ENCODE measurements around the gene EFCAB12.
"Not testable (repeated sequence)": the region's sequence is repeated elsewhere in the genome, so short reads cannot be mapped to it uniquely, and the experiment has no call there.

EFCAB12 gene

GRCh38 chr3:129387487-129387886, 40.9 kb downstream of the EFCAB12 start:
- no peaks in the 10 kb centered on the region for H3K27me3 ChIP-seq (ENCODE audit: control insufficient read depth in 1 of 2, insufficient read depth in 2 of 2, low read length in 2 of 2)
- no peak overlapping the region for H3K4me3 ChIP-seq (ENCODE audit: low read depth in 1 of 2, low read length in 2 of 2)
- H3K9me3 ChIP-seq (ENCODE audit: low read length) = no peaks in the 10 kb centered on the region
- H3K36me3 ChIP-seq (ENCODE audit: insufficient read depth, low read length) = peaks cover 32% of the 10 kb centered on the region
- H3K27ac ChIP-seq (ENCODE audit: low read depth, low read length) = no peak overlapping the region
- H3K4me1 ChIP-seq (ENCODE audit: insufficient read depth, low read length) = no peaks in the 10 kb centered on the region
- no peak overlapping the region for H3K9ac ChIP-seq (ENCODE audit: low read length)

- peaks cover 29% of the 10 kb centered on the region for H3K36me3 ChIP-seq (ENCODE audit: insufficient read depth, low read length)
- H3K4me3 ChIP-seq (ENCODE audit: low read depth in 1 of 2, low read length in 2 of 2) = no peak overlapping the region
- H3K27me3 ChIP-seq (ENCODE audit: control insufficient read depth in 1 of 2, insufficient read depth in 2 of 2, low read length in 2 of 2) = no peaks in the 10 kb centered on the region
- H3K9me3 ChIP-seq (ENCODE audit: low read length) = no peaks in the 10 kb centered on the region
- H3K27ac ChIP-seq (ENCODE audit: low read depth, low read length) = no peak overlapping the region
- H3K4me1 ChIP-seq (ENCODE audit: insufficient read depth, low read length) = no peaks in the 10 kb centered on the region
- no peak overlapping the region for H3K9ac ChIP-seq (ENCODE audit: low read length)
Measured at GRCh38 chr3:129386984-129387383, 41.5 kb downstream of the EFCAB12 start.

- H3K4me3 ChIP-seq (ENCODE audit: low read depth in 1 of 2, low read length in 2 of 2); H3K9ac ChIP-seq (ENCODE audit: low read length); H3K27me3 ChIP-seq (ENCODE audit: control insufficient read depth in 1 of 2, insufficient read depth in 2 of 2, low read length in 2 of 2); H3K27ac ChIP-seq (ENCODE audit: low read depth, low read length); H3K9me3 ChIP-seq (ENCODE audit: low read length); H3K4me1 ChIP-seq (ENCODE audit: insufficient read depth, low read length): not testable (repeated sequence)
- H3K36me3 ChIP-seq (ENCODE audit: insufficient read depth, low read length) = peaks cover 23% of the 10 kb centered on the region
Measured at GRCh38 chr3:129385507-129385906, 42.9 kb downstream of the EFCAB12 start.

GRCh38 chr3:129384594-129385323, 43.7 kb downstream of the EFCAB12 start:
- Histone ChIP-seq H3K27me3 (ENCODE audit: control insufficient read depth in 1 of 2, insufficient read depth in 2 of 2, low read length in 2 of 2) (no peaks in the 10 kb centered on the region), H3K4me1 (ENCODE audit: insufficient read depth, low read length) (no peaks in the 10 kb centered on the region), H3K36me3 (ENCODE audit: insufficient read depth, low read length) (peaks cover 21% of the 10 kb centered on the region), H3K9ac (ENCODE audit: low read length) (no peak overlapping the region), H3K27ac (ENCODE audit: low read depth, low read length) (no peak overlapping the region), H3K4me3 (ENCODE audit: low read depth in 1 of 2, low read length in 2 of 2) (no peak overlapping the region), H3K9me3 (ENCODE audit: low read length) (no peaks in the 10 kb centered on the region)

- H3K4me3 ChIP-seq (ENCODE audit: low read depth in 1 of 2, low read length in 2 of 2); H3K27ac ChIP-seq (ENCODE audit: low read depth, low read length); H3K9ac ChIP-seq (ENCODE audit: low read length); H3K9me3 ChIP-seq (ENCODE audit: low read length); H3K27me3 ChIP-seq (ENCODE audit: control insufficient read depth in 1 of 2, insufficient read depth in 2 of 2, low read length in 2 of 2); H3K4me1 ChIP-seq (ENCODE audit: insufficient read depth, low read length): not testable (repeated sequence)
- peaks cover 14% of the 10 kb centered on the region for H3K36me3 ChIP-seq (ENCODE audit: insufficient read depth, low read length)
Measured at GRCh38 chr3:129384103-129384502, 44.3 kb downstream of the EFCAB12 start.

- Histone ChIP-seq H3K9ac (ENCODE audit: low read length) (no peak overlapping the region), H3K4me1 (ENCODE audit: insufficient read depth, low read length) (no peaks in the 10 kb centered on the region), H3K36me3 (ENCODE audit: insufficient read depth, low read length) (peaks cover 11% of the 10 kb centered on the region), H3K9me3 (ENCODE audit: low read length) (no peaks in the 10 kb centered on the region), H3K27ac (ENCODE audit: low read depth, low read length) (no peak overlapping the region), H3K4me3 (ENCODE audit: low read depth in 1 of 2, low read length in 2 of 2) (no peak overlapping the region), H3K27me3 (ENCODE audit: control insufficient read depth in 1 of 2, insufficient read depth in 2 of 2, low read length in 2 of 2) (no peaks in the 10 kb centered on the region)
Measured at GRCh38 chr3:129383292-129383860, 45.1 kb downstream of the EFCAB12 start.

- H3K27ac ChIP-seq (ENCODE audit: low read depth, low read length) = no peak overlapping the region
- H3K36me3 ChIP-seq (ENCODE audit: insufficient read depth, low read length) = peaks cover 6% of the 10 kb centered on the region
- H3K27me3 ChIP-seq (ENCODE audit: control insufficient read depth in 1 of 2, insufficient read depth in 2 of 2, low read length in 2 of 2) = no peaks in the 10 kb centered on the region
- no peaks in the 10 kb centered on the region for H3K4me1 ChIP-seq (ENCODE audit: insufficient read depth, low read length)
- no peak overlapping the region for H3K4me3 ChIP-seq (ENCODE audit: low read depth in 1 of 2, low read length in 2 of 2)
- no peak overlapping the region for H3K9ac ChIP-seq (ENCODE audit: low read length)
- no peaks in the 10 kb centered on the region for H3K9me3 ChIP-seq (ENCODE audit: low read length)
Measured at GRCh38 chr3:129382366-129382765, 46.1 kb downstream of the EFCAB12 start.

GRCh38 chr3:129379582-129380358, 48.7 kb downstream of the EFCAB12 start:
- no peak overlapping the region for H3K4me3 ChIP-seq (ENCODE audit: low read depth in 1 of 2, low read length in 2 of 2)
- H3K27ac ChIP-seq (ENCODE audit: low read depth, low read length) = no peak overlapping the region
- H3K36me3 ChIP-seq (ENCODE audit: insufficient read depth, low read length) = no peaks in the 10 kb centered on the region
- no peak overlapping the region for H3K9ac ChIP-seq (ENCODE audit: low read length)
- H3K27me3 ChIP-seq (ENCODE audit: control insufficient read depth in 1 of 2, insufficient read depth in 2 of 2, low read length in 2 of 2) = no peaks in the 10 kb centered on the region
- no peaks in the 10 kb centered on the region for H3K9me3 ChIP-seq (ENCODE audit: low read length)
- H3K4me1 ChIP-seq (ENCODE audit: insufficient read depth, low read length) = no peaks in the 10 kb centered on the region

GRCh38 chr3:129378949-129379348, 49.5 kb downstream of the EFCAB12 start:
- H3K4me3 ChIP-seq (ENCODE audit: low read depth in 1 of 2, low read length in 2 of 2) = no peak overlapping the region
- no peaks in the 10 kb centered on the region for H3K27me3 ChIP-seq (ENCODE audit: control insufficient read depth in 1 of 2, insufficient read depth in 2 of 2, low read length in 2 of 2)
- H3K9ac ChIP-seq (ENCODE audit: low read length) = no peak overlapping the region
- no peaks in the 10 kb centered on the region for H3K9me3 ChIP-seq (ENCODE audit: low read length)
- H3K4me1 ChIP-seq (ENCODE audit: insufficient read depth, low read length) = no peaks in the 10 kb centered on the region
- H3K27ac ChIP-seq (ENCODE audit: low read depth, low read length) = no peak overlapping the region
- H3K36me3 ChIP-seq (ENCODE audit: insufficient read depth, low read length) = no peaks in the 10 kb centered on the region

- Histone ChIP-seq H3K9ac (ENCODE audit: low read length) (no peak overlapping the region), H3K27ac (ENCODE audit: low read depth, low read length) (no peak overlapping the region), H3K9me3 (ENCODE audit: low read length) (no peaks in the 10 kb centered on the region), H3K27me3 (ENCODE audit: control insufficient read depth in 1 of 2, insufficient read depth in 2 of 2, low read length in 2 of 2) (no peaks in the 10 kb centered on the region), H3K36me3 (ENCODE audit: insufficient read depth, low read length) (no peaks in the 10 kb centered on the region), H3K4me1 (ENCODE audit: insufficient read depth, low read length) (no peaks in the 10 kb centered on the region), H3K4me3 (ENCODE audit: low read depth in 1 of 2, low read length in 2 of 2) (no peak overlapping the region)
Measured at GRCh38 chr3:129377615-129378014, 50.8 kb downstream of the EFCAB12 start.

GRCh38 chr3:129375099-129375498, 53.3 kb downstream of the EFCAB12 start:
- H3K27ac ChIP-seq (ENCODE audit: low read depth, low read length) = no peak overlapping the region
- H3K9ac ChIP-seq (ENCODE audit: low read length) = no peak overlapping the region
- H3K9me3 ChIP-seq (ENCODE audit: low read length) = no peaks in the 10 kb centered on the region

More at GRCh38 chr3:129375099-129375498, 53.3 kb downstream of the EFCAB12 start:
- no peaks in the 10 kb centered on the region for H3K27me3 ChIP-seq (ENCODE audit: control insufficient read depth in 1 of 2, insufficient read depth in 2 of 2, low read length in 2 of 2)
- no peaks in the 10 kb centered on the region for H3K36me3 ChIP-seq (ENCODE audit: insufficient read depth, low read length)
- no peak overlapping the region for H3K4me3 ChIP-seq (ENCODE audit: low read depth in 1 of 2, low read length in 2 of 2)
- no peaks in the 10 kb centered on the region for H3K4me1 ChIP-seq (ENCODE audit: insufficient read depth, low read length)
